ENCODE measurements around the gene PLA2G3. TPM values are rescaled to one million over a fixed set of nuclear protein-coding genes. Genes with fewer than 3 reads are reported as not detected.

The PLA2G3 gene
- total and polyA plus RNA-seq, 2 of the 8 experiments (the other 6 are each of a cell fraction or from before 2014, with no cell fraction given), result 18.1 to 25.9 TPM

- no peak overlapping the region for H4K5ac ChIP-seq (ENCODE audit: insufficient read length, low read depth, low read length)
- H3K4me1 ChIP-seq (replicated peaks in 1 of 4; ENCODE audit: control insufficient read depth in 3 of 4, insufficient read depth in 4 of 4, low read length in 3 of 4), result no peaks in the 10 kb centered on the region
- WGBS, 2 experiments (ENCODE audit: extremely low coverage in 1 of 2, insufficient coverage in 1 of 2, insufficient read length in 1 of 2, insufficient replicate concordance in 2 of 2, low coverage in 1 of 2, low lambda C conversion rate in 2 of 2, missing lambda C conversion rate in 1 of 2), result 91% methylated on average over 4 of the region's 4 CpGs; no CpG with 5 or more reads in 1 of the 2 experiments
- H3K36me3 ChIP-seq (ENCODE audit: control insufficient read depth in 2 of 4, insufficient read depth in 4 of 4, low read length in 3 of 4), result no peaks in the 10 kb centered on the region
- no peak overlapping the region for H3K4me3 ChIP-seq (ENCODE audit: extremely low read depth in 1 of 4, insufficient read depth in 2 of 4, low read depth in 3 of 4, low read length in 4 of 4)
- no peak overlapping the region for H2AFZ ChIP-seq (ENCODE audit: low read length)
- no peak overlapping the region for H2BK12ac ChIP-seq (ENCODE audit: low read depth, low read length)
- no peak overlapping the region for H2BK20ac ChIP-seq (ENCODE audit: low read length)
- H4K91ac ChIP-seq (replicated peaks; ENCODE audit: insufficient read length, low read length), result no peak overlapping the region
- H4K8ac ChIP-seq (ENCODE audit: extremely low read depth, insufficient read depth, low read length), result no peak overlapping the region
- peaks cover 0 to 8% of the 10 kb centered on the region in 2 experiments; a peak in 2 of 4 replicates for H3K79me2 ChIP-seq (ENCODE audit: control insufficient read depth in 1 of 2, insufficient read depth in 2 of 2, low read length in 2 of 2)
- H3K56ac ChIP-seq (replicated peaks; ENCODE audit: insufficient read length, low read depth, low read length), result no peak overlapping the region
- no peaks in the 10 kb centered on the region for H3K9me3 ChIP-seq (ENCODE audit: insufficient read depth in 2 of 2, low read depth in 1 of 2, low read length in 1 of 2)
- ChIA-PET CTCF (ENCODE audit: partially characterized antibody) (interaction anchor here (0.6 kb wide), 1 partner anchor 10 kb away, joined by 3 read pairs; no protein-coding TSS in a partner anchor), POLR2A (ENCODE audit: partially characterized antibody) (interaction anchor here (1.6 kb wide), 1 partner anchor 9 kb away, joined by 3 read pairs; no protein-coding TSS in a partner anchor)
- no peaks in the 10 kb centered on the region for H3K23me2 ChIP-seq (ENCODE audit: low read depth, low read length)
- H3K23ac ChIP-seq (ENCODE audit: insufficient read length), result no peak overlapping the region
- no peak overlapping the region for H3K14ac ChIP-seq (ENCODE audit: insufficient read length)
- TF ChIP-seq EZH2 (IDR thresholded peaks at IDR 0.05; ENCODE audit: low read depth, low read length, severe bottlenecking) (no peak), ZNF274 (IDR thresholded peaks at IDR 0.05; ENCODE audit: borderline replicate concordance, extremely low read depth, low read length) (no peak), KDM5A (IDR thresholded peaks at IDR 0.05; ENCODE audit: low read length) (no peak), EP300 (IDR thresholded peaks at IDR 0.05; ENCODE audit: borderline replicate concordance in 1 of 2, low read depth in 2 of 2, low read length in 2 of 2) (no peak), SAP30 (IDR thresholded peaks at IDR 0.05; ENCODE audit: insufficient read depth, insufficient replicate concordance, low read length) (no peak), JUND (IDR thresholded peaks at IDR 0.05; ENCODE audit: low read length) (no peak), GABPA (IDR thresholded peaks at IDR 0.05; ENCODE audit: borderline replicate concordance, insufficient read depth, low read length) (no peak), YY1 (IDR thresholded peaks at IDR 0.05; ENCODE audit: low read depth, low read length) (no peak), HDAC6 (IDR thresholded peaks at IDR 0.05; ENCODE audit: low read depth, low read length) (no peak)
- peaks cover 0 to 3% of the 10 kb centered on the region in 2 experiments for H4K20me1 ChIP-seq (replicated peaks in 1 of 2; ENCODE audit: control insufficient read depth in 1 of 2, insufficient read depth in 2 of 2, low read length in 2 of 2)
- H3K9ac ChIP-seq (replicated peaks in 1 of 4; ENCODE audit: extremely low read depth in 1 of 4, low read depth in 3 of 4, low read length in 3 of 4), result no peak overlapping the region
- no peak overlapping the region for H2BK15ac ChIP-seq (ENCODE audit: low read length)
- no peak overlapping the region for H3K27ac ChIP-seq (ENCODE audit: low read depth, low read length)
- no peak overlapping the region for H2BK5ac ChIP-seq (ENCODE audit: low read depth, low read length)
- no peaks in the 10 kb centered on the region for H3K27me3 ChIP-seq (replicated peaks in 1 of 4; ENCODE audit: control insufficient read depth in 3 of 4, extremely low read depth in 1 of 4, insufficient read depth in 3 of 4, low read length in 3 of 4)
- H3K79me1 ChIP-seq (ENCODE audit: low read depth, low read length), result no peaks in the 10 kb centered on the region
- H3K4me2 ChIP-seq (ENCODE audit: insufficient read depth in 1 of 2, low read depth in 2 of 2, low read length in 2 of 2), result no peak overlapping the region
- DNase-seq (ENCODE audit: low read depth in 1 of 2, low spot score in 2 of 2) (no peak), FAIRE-seq (no peak)
- H2BK120ac ChIP-seq (replicated peaks; ENCODE audit: low read depth, low read length), result no peak overlapping the region
- no peak overlapping the region for H3K18ac ChIP-seq (ENCODE audit: extremely low read depth, low read length)
- no peak overlapping the region for H3K4ac ChIP-seq (replicated peaks; ENCODE audit: insufficient read length, low read depth, low read length)
- no peak overlapping the region for H2AK5ac ChIP-seq (ENCODE audit: low read depth, low read length)
Measured at GRCh38 chr22:31170971-31171370, 30.7 kb upstream of the PLA2G3 start.

All from H1 (cell line).